ENCODE results near the gene RPS2. TPM values are rescaled to one million over a fixed set of nuclear protein-coding genes. Genes with fewer than 3 reads are reported as not detected.
A peak's percentile ranks its signal among the peaks of the same experiment; 100 is the strongest.

Gene RPS2
- polyA plus RNA-seq (2012; ENCODE audit: insufficient read length, low read depth) = 7,186 TPM

- peak; percentile 100 for TF ChIP-seq POLR2AphosphoS5 (IDR thresholded peaks at IDR 0.05; ENCODE audit: low read depth, low read length)
- peak; percentile 99 for TF ChIP-seq TAF1 (IDR thresholded peaks at IDR 0.05; ENCODE audit: borderline replicate concordance, insufficient read depth, low read length)
- no peak for TF ChIP-seq FOXP2 (optimal IDR thresholded peaks at IDR 0.05; ENCODE audit: borderline replicate concordance, extremely low read depth, extremely low read length, insufficient read depth)
- TF ChIP-seq SIN3A (IDR thresholded peaks at IDR 0.05; ENCODE audit: borderline replicate concordance, insufficient read depth, low read length) = peak; percentile 44; the same call in 1 of the 2 replicates
- TF ChIP-seq, protein P1, sequence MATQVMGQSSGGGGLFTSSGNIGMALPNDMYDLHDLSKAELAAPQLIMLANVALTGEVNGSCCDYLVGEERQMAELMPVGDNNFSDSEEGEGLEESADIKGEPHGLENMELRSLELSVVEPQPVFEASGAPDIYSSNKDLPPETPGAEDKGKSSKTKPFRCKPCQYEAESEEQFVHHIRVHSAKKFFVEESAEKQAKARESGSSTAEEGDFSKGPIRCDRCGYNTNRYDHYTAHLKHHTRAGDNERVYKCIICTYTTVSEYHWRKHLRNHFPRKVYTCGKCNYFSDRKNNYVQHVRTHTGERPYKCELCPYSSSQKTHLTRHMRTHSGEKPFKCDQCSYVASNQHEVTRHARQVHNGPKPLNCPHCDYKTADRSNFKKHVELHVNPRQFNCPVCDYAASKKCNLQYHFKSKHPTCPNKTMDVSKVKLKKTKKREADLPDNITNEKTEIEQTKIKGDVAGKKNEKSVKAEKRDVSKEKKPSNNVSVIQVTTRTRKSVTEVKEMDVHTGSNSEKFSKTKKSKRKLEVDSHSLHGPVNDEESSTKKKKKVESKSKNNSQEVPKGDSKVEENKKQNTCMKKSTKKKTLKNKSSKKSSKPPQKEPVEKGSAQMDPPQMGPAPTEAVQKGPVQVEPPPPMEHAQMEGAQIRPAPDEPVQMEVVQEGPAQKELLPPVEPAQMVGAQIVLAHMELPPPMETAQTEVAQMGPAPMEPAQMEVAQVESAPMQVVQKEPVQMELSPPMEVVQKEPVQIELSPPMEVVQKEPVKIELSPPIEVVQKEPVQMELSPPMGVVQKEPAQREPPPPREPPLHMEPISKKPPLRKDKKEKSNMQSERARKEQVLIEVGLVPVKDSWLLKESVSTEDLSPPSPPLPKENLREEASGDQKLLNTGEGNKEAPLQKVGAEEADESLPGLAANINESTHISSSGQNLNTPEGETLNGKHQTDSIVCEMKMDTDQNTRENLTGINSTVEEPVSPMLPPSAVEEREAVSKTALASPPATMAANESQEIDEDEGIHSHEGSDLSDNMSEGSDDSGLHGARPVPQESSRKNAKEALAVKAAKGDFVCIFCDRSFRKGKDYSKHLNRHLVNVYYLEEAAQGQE (IDR thresholded peaks at IDR 0.05; ENCODE audit: insufficient read depth in 1 of 2, low read depth in 2 of 2, low read length in 2 of 2) = peak; percentile 53 to 58; a peak in 1 of 4 replicates
These were observed at the start of gene RPS2 for GRCh38 chr16:1964506-1965395. RPS2 (minus strand) TSS chr16:1964826; CDS start chr16:1964625, 201 bp downstream.

- TF ChIP-seq SIN3A (IDR thresholded peaks at IDR 0.05; ENCODE audit: borderline replicate concordance, insufficient read depth, low read length) (no peak), POLR2AphosphoS5 (IDR thresholded peaks at IDR 0.05; ENCODE audit: low read depth, low read length) (no peak), FOXP2 (optimal IDR thresholded peaks at IDR 0.05; ENCODE audit: borderline replicate concordance, extremely low read depth, extremely low read length, insufficient read depth) (no peak), TAF1 (IDR thresholded peaks at IDR 0.05; ENCODE audit: borderline replicate concordance, insufficient read depth, low read length) (no peak)
- TF ChIP-seq, protein P1 (IDR thresholded peaks at IDR 0.05; ENCODE audit: insufficient read depth in 1 of 2, low read depth in 2 of 2, low read length in 2 of 2) = no peak
These were observed 48.9 kb upstream of the RPS2 start for GRCh38 chr16:2013527-2013926.

DNA sequence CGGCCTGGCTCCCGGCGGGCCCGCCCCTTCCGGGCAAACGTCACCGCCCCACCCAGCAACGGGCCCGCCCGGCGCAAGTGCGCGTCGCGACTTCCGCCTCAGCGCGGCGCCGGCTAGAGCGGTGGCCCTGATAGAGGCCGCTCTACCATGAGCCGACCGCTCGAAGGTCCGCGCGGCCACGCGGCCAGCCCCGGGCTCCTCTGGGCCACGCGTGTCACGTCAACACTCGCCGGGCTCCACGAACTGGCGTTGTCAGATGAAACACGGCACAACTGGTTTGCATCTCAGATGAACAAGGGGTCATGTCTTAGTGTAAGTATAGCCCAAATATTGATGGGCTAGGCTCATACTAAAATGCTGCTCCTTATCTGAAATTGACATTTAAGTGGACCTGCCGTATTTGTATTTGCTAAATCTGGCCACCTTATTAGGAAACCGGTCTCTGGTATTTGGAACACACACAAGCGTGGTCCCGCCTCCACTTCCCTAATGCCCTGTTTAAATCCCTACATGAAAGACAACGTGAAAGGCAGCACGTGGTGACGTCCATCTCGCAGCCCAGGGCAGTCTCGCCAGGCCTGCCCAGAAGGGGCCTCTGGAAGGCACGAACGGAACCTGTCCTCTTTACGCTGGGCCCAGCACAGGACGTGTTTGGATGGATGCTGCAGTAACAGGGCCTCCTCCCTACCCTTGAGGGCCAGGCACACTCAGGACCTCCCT, 45.3 kb upstream of the RPS2 start, which contains the start of gene ZNF598:
ZNF598 (minus strand) TSS at position 31 of the 720 bp plus-strand sequence.
- TF ChIP-seq, protein P1 (IDR thresholded peaks at IDR 0.05; ENCODE audit: insufficient read depth in 1 of 2, low read depth in 2 of 2, low read length in 2 of 2) = peak in 1 of 2 experiments; percentile 39; a peak in 2 of 4 replicates
- TF ChIP-seq POLR2AphosphoS5 (IDR thresholded peaks at IDR 0.05; ENCODE audit: low read depth, low read length) (peak; percentile 71), TAF1 (IDR thresholded peaks at IDR 0.05; ENCODE audit: borderline replicate concordance, insufficient read depth, low read length) (peak; percentile 73; the same call in 1 of the 2 replicates), FOXP2 (optimal IDR thresholded peaks at IDR 0.05; ENCODE audit: borderline replicate concordance, extremely low read depth, extremely low read length, insufficient read depth) (no peak), SIN3A (IDR thresholded peaks at IDR 0.05; ENCODE audit: borderline replicate concordance, insufficient read depth, low read length) (no peak)

GRCh38 chr16:2009164-2009711, 44.6 kb upstream of the RPS2 start:
- no peak for TF ChIP-seq FOXP2 (optimal IDR thresholded peaks at IDR 0.05; ENCODE audit: borderline replicate concordance, extremely low read depth, extremely low read length, insufficient read depth)
- TF ChIP-seq, protein P1 (IDR thresholded peaks at IDR 0.05; ENCODE audit: insufficient read depth in 1 of 2, low read depth in 2 of 2, low read length in 2 of 2) = no peak
- no peak for TF ChIP-seq SIN3A (IDR thresholded peaks at IDR 0.05; ENCODE audit: borderline replicate concordance, insufficient read depth, low read length)
- no peak for TF ChIP-seq TAF1 (IDR thresholded peaks at IDR 0.05; ENCODE audit: borderline replicate concordance, insufficient read depth, low read length)
- no peak for TF ChIP-seq POLR2AphosphoS5 (IDR thresholded peaks at IDR 0.05; ENCODE audit: low read depth, low read length)

Data from PFSK-1 (cell line).